ENCODE results near the gene PROCA1.
"Not testable (repeated sequence)": the region's sequence is repeated elsewhere in the genome, so short reads cannot be mapped to it uniquely, and the experiment has no call there.

DNA sequence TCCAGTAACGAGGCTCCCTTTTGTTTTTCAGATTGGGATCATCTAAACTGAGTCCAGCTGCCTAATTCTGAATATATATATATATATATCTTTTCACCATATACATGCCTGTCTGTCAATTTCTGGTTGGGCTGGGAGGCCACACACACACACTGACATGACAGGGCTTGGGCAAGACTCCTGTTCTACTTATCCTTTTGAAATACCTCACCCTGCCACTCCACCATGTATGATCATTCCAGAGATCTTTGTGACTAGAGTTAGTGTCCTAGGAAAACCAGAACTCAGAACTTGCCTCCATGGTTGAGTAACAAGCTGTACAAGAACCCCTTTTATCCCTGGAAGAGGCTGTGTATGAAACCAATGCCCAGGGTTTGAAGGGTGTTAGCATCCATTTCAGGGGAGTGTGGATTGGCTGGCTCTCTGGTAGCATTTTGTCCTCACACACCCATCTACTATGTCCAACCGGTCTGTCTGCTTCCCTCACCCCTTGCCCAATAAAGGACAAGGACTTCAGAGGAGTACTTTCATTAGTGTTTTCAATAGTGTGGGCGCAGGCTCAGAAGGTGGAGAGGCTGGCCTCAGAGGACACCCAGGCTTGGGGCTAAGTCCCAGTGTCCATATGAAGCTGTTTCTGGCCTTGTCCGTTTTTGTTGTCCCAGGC is 12.3 kb upstream of the PROCA1 start:
- TF ChIP-seq POLR2A, CTCF, EP300 (IDR thresholded peaks at IDR 0.05): not testable (repeated sequence)

Measured in ovary (tissue), 3 donors.